K562 (cell line): ENCODE measurements around the gene FAM200B. TPM values are rescaled to one million over a fixed set of nuclear protein-coding genes. Genes with fewer than 3 reads are reported as not detected.

Source experiments
- ATAC-seq: fragments of 200-7000 bp; cut with Tn5 transposase; 3 replicates; pipeline ENCODE4 v1.9.1; 2020; ENCODE audit warnings: moderate library complexity
- BruUV-seq: library from RNA; stranded (reverse); fragments of 400-500 nt; replicated peaks from 2 replicates; lab custom pipeline; 2021; lab: Mats Ljungman, UMichigan
- CTCF ChIA-PET: fragments of 300-600 bp; formaldehyde crosslinking; extraction: SDS; loops from one replicate; lab custom pipeline; 2021; ENCODE audit warnings: low intra/inter-chr PET ratio; lab: Yijun Ruan, JAX
- POLR2A ChIA-PET: fragments of 300-600, 350-650 bp; sonication (Branson Sonifier 250); formaldehyde crosslinking; extraction: SDS; loops from one replicate; lab custom pipeline; 2021; ENCODE audit warnings: antibody characterized with exemption, inconsistent platforms; lab: Yijun Ruan, JAX
- DNase-seq, 4 experiments: peaks; one replicate each; pipeline versions ENCODE4 v3.0.0 to v3.0.0-alpha.2; 2011 to 2018; ENCODE audit warnings: low spot score in 3 of 4, mixed read lengths in 3 of 4; ENCODE audit errors: extremely low read depth in 1 of 4
- FAIRE-seq: peaks from 2 replicates; lab custom pipeline; 2011; peaks lifted over from hg19 to GRCh38; lab: Jason Lieb, UNC
- H2AFZ ChIP-seq: 2 replicates; pipeline ENCODE4 v1.6.0; 2011; ENCODE audit warnings: low read depth, low read length, control low read depth, inconsistent platforms
- H3K27ac ChIP-seq: fragments of 200-600 bp; 3 replicates; pipeline ENCODE4 v1.8.0; 2011; ENCODE audit warnings: low read depth, mild to moderate bottlenecking, control low read depth, inconsistent platforms, low read length, moderate library complexity, mixed read lengths; ENCODE audit errors: extremely low read depth
- H3K27me3 ChIP-seq, 2 experiments: fragments of 300-600 bp in 1 of 2; 2 replicates in 1 of 2; 3 replicates in 1 of 2; pipeline versions ENCODE4 v1.6.0 to v1.8.0; 2011; ENCODE audit warnings: inconsistent platforms in 2 of 2, low read length in 2 of 2, mild to moderate bottlenecking in 1 of 2, mixed read lengths in 1 of 2, moderate library complexity in 1 of 2; ENCODE audit not compliant: control insufficient read depth in 2 of 2, insufficient read depth in 2 of 2
- H3K36me3 ChIP-seq: fragments of 300-600 bp; 3 replicates; pipeline ENCODE4 v1.8.0; 2011; ENCODE audit warnings: mild to moderate bottlenecking, low read length, inconsistent platforms; ENCODE audit not compliant: control insufficient read depth, insufficient read depth
- H3K4me1 ChIP-seq, 2 experiments: fragments of 200-600 bp in 1 of 2; replicated peaks in 1 of 2; 2 replicates in 1 of 2; 3 replicates in 1 of 2; pipeline versions ENCODE4 v1.5.1 to v1.8.0; 2011; ENCODE audit warnings: inconsistent platforms in 2 of 2, low read length in 2 of 2, mild to moderate bottlenecking in 1 of 2, mixed read lengths in 1 of 2, moderate library complexity in 1 of 2; ENCODE audit not compliant: control insufficient read depth in 2 of 2, insufficient read depth in 2 of 2
- H3K4me2 ChIP-seq: 2 replicates; pipeline ENCODE4 v1.6.1; 2011; ENCODE audit warnings: low read length, control low read depth, inconsistent platforms, mixed read lengths; ENCODE audit not compliant: insufficient read depth
- H3K4me3 ChIP-seq: fragments of 200-600 bp; sonication (generic), shearing (Covaris generic); 2 replicates; pipeline ENCODE4 v1.5.1; 2016; ENCODE audit warnings: control low read depth, inconsistent platforms
- H3K79me2 ChIP-seq: fragments of 200-600 bp; 3 replicates; pipeline ENCODE4 v1.8.0; 2011; ENCODE audit warnings: low read length, inconsistent platforms; ENCODE audit not compliant: control insufficient read depth, insufficient read depth
- H3K9ac ChIP-seq, 2 experiments: 2 replicates each; pipeline versions ENCODE4 v1.6.0 to v1.6.1; 2011; ENCODE audit warnings: low read depth in 2 of 2, low read length in 2 of 2, control low read depth in 1 of 2, inconsistent platforms in 1 of 2, mild to moderate bottlenecking in 1 of 2, mixed read lengths in 1 of 2; ENCODE audit not compliant: insufficient read depth in 1 of 2
- H3K9me1 ChIP-seq: one replicate; pipeline ENCODE4 v1.6.0; 2011; ENCODE audit warnings: inconsistent platforms, mild to moderate bottlenecking, low read length, moderate library complexity; ENCODE audit not compliant: control insufficient read depth, insufficient read depth
- H3K9me3 ChIP-seq: replicated peaks from 2 replicates; pipeline ENCODE4 v1.5.1; 2011; ENCODE audit warnings: low read depth, low read length, inconsistent platforms; ENCODE audit not compliant: control insufficient read depth, insufficient read depth
- H4K20me1 ChIP-seq: replicated peaks from 2 replicates; pipeline ENCODE4 v1.6.1; 2011; ENCODE audit warnings: low read length, inconsistent platforms, mixed read lengths; ENCODE audit not compliant: control insufficient read depth, insufficient read depth
- ASH1L ChIP-seq: fragments of 450-650 bp; IDR thresholded peaks from 2 replicates; pipeline ENCODE4 v1.6.1; 2018; ENCODE audit warnings: borderline replicate concordance, mild to moderate bottlenecking, low read depth; ENCODE audit not compliant: partially characterized antibody
- BRD4 ChIP-seq: fragments of 200-600 bp; sonication (generic); IDR thresholded peaks from 2 replicates; pipeline ENCODE4 v1.6.1; 2017; ENCODE audit warnings: inconsistent platforms
- E2F3 ChIP-seq: fragments of 250-450 bp; sonication (Bioruptor Pico); IDR thresholded peaks from 2 replicates; pipeline ENCODE4 v1.4.0; 2020; ENCODE audit warnings: mild to moderate bottlenecking
- EP300 ChIP-seq: IDR thresholded peaks from 2 replicates; pipeline ENCODE4 v1.6.1; 2012; ENCODE audit warnings: low read length, improper control_type of control experiment
- GABPB2 ChIP-seq: fragments of 250-450 bp; sonication (Bioruptor Pico); conservative IDR thresholded peaks from 2 replicates; pipeline ENCODE4 v1.5.1; 2021; ENCODE audit warnings: mild to moderate bottlenecking
- GTF2E2 ChIP-seq: fragments of 200-800 bp; sonication (Bioruptor generic); IDR thresholded peaks from 2 replicates; pipeline ENCODE4 v1.6.1; 2016; ENCODE audit warnings: missing genetic modification characterization, missing compliant biosample characterization
- MTA1 ChIP-seq: fragments of 450-650 bp; IDR thresholded peaks from 2 replicates; pipeline ENCODE4 v1.6.1; 2017; ENCODE audit warnings: borderline replicate concordance
- RUNX1 ChIP-seq: sonication (generic); IDR thresholded peaks from 2 replicates; pipeline ENCODE4 v1.6.1; 2016; ENCODE audit warnings: antibody characterized with exemption, low read depth
- SLC30A9 ChIP-seq: fragments of 250-450 bp; sonication (Bioruptor Pico); IDR thresholded peaks from 2 replicates; pipeline ENCODE4 v1.8.0; 2022; ENCODE audit warnings: mild to moderate bottlenecking, moderate library complexity
- SMARCC2 ChIP-seq: fragments of 450-650 bp; IDR thresholded peaks from 2 replicates; pipeline ENCODE4 v1.6.1; 2017; ENCODE audit warnings: antibody characterized with exemption, moderate library complexity, mild to moderate bottlenecking, low read depth
- SP1 ChIP-seq: sonication (generic); formaldehyde crosslinking; IDR thresholded peaks from 2 replicates; pipeline ENCODE4 v1.8.1; 2022; ENCODE audit warnings: mild to moderate bottlenecking, missing genetic modification reagents
- TAL1 ChIP-seq: fragments of 450-650 bp; IDR thresholded peaks from 2 replicates; pipeline ENCODE4 v1.6.1; 2016; ENCODE audit warnings: mild to moderate bottlenecking
- ZNF274 ChIP-seq: IDR thresholded peaks from 2 replicates; pipeline ENCODE4 v1.6.1; 2011; ENCODE audit warnings: low read depth, mild to moderate bottlenecking, low read length, moderate library complexity, borderline replicate concordance
- ZNF431 ChIP-seq: sonication (generic); formaldehyde crosslinking; IDR thresholded peaks from 2 replicates; pipeline ENCODE4 v1.8.0; 2022; ENCODE audit warnings: mild to moderate bottlenecking, missing genetic modification reagents
- ZNF76 ChIP-seq: fragments of 250-450 bp; sonication (Bioruptor Pico); IDR thresholded peaks from 2 replicates; pipeline ENCODE4 v1.4.0; 2020; ENCODE audit warnings: mild to moderate bottlenecking, moderate library complexity, borderline replicate concordance
- WGBS: fragments of 100-300 bp; shearing (Covaris generic); methylation state at CpG from one replicate; pipeline ENCODE4 v1.1.6; 2016; ENCODE audit warnings: low coverage, mixed read lengths; ENCODE audit not compliant: insufficient coverage; ENCODE audit errors: missing lambda C conversion rate; 5-methylcytosine and 5-hydroxymethylcytosine counted together
- in situ Hi-C: fragments of 300-500 bp; cut with MboI; formaldehyde crosslinking; loops from 4 replicates; pipeline ENCODE4 v1.15.0; 2018; ENCODE audit warnings: inconsistent platforms, mixed read lengths
- intact Hi-C: fragments of 100-400 bp; cut with micrococcal nuclease; formaldehyde crosslinking; loops from 2 replicates; pipeline ENCODE4 v1.14.2; 2022
- polyA plus RNA-seq, 8 experiments: library from polyadenylated mRNA; depleted of rRNA in 4 of 8; stranded (reverse) in 5 of 8; unstranded in 3 of 8; fragments of >200 nt; fragmentation: Nextera tagmentation in 2 of 8; fragmentation: Illumina TruSeq in 1 of 8; extraction: Ambion mirVana in 2 of 8; extraction: Trizol in 1 of 8; gene quantifications; 2 replicates each; pipeline versions ENCODE4 v1.2.1 to v1.2.3, GENCODE V29; 2011 to 2014; ENCODE audit warnings: inconsistent platforms in 1 of 8, missing spikeins in 1 of 8
- total RNA-seq, 7 experiments: library from RNA; depleted of rRNA in 6 of 7; stranded (reverse); fragments of >200 nt in 6 of 7; fragmentation: Illumina TruSeq in 2 of 7; extraction: Trizol in 2 of 7; gene quantifications; 2 replicates each; pipeline versions ENCODE4 v1.2.1 to v1.2.3, GENCODE V29; 2011 to 2021; ENCODE audit warnings: low replicate concordance in 1 of 7
- TF ChIP-seq, protein P1 (sequence below): fragments of 450-650 bp; IDR thresholded peaks from 2 replicates; pipeline ENCODE4 v1.6.1; 2016; ENCODE audit warnings: mild to moderate bottlenecking

Gene FAM200B
- total and polyA plus RNA-seq, 9 of the 15 experiments (the other 6 are each of a cell fraction or from before 2014, with no cell fraction given), result 17.4 to 48.0 (median 25.5) TPM

GRCh38 chr4:15668566-15669435 lies 12.8 kb upstream of the FAM200B start:
- no peak for DNase-seq
- Histone ChIP-seq H3K4me1 (no peaks in the 10 kb centered on the region), H3K9ac (no peak overlapping the region), H3K27ac (no peak overlapping the region), H3K9me3 (no peaks in the 10 kb centered on the region), H4K20me1 (no peaks in the 10 kb centered on the region), H3K36me3 (peaks cover 16% of the 10 kb centered on the region; the same call in 2 of the 3 replicates), H3K79me2 (peaks cover 5% of the 10 kb centered on the region; the same call in 1 of the 3 replicates), H3K9me1 (no peaks in the 10 kb centered on the region), H3K27me3 (no peaks in the 10 kb centered on the region), H3K4me2 (no peak overlapping the region), H2AFZ (no peak overlapping the region), H3K4me3 (no peak overlapping the region)
- ChIA-PET POLR2A (no interaction called here), CTCF (no interaction called here)
- no TSS peak for BruUV-seq
- no peak for FAIRE-seq
- 76% methylated on average over 1 of the region's 1 CpG for WGBS
- peak; percentile 32; the same call in 1 of the 3 replicates for ATAC-seq
- no peak for TF ChIP-seq GABPB2
- no peak for TF ChIP-seq SLC30A9
- no peak for TF ChIP-seq BRD4
- no peak for TF ChIP-seq ASH1L
- no peak for TF ChIP-seq TAL1
- no peak for TF ChIP-seq MTA1
- no peak for TF ChIP-seq SMARCC2
- no peak for TF ChIP-seq ZNF431 (CRISPR knock-in tag)
- no peak for TF ChIP-seq GTF2E2 (tag)
- TF ChIP-seq EP300, result no peak
- no peak for TF ChIP-seq ZNF76 (CRISPR knock-in tag)
- no peak for TF ChIP-seq E2F3 (CRISPR knock-in tag)
- no peak for TF ChIP-seq SP1 (CRISPR knock-in tag)
- TF ChIP-seq, protein P1, sequence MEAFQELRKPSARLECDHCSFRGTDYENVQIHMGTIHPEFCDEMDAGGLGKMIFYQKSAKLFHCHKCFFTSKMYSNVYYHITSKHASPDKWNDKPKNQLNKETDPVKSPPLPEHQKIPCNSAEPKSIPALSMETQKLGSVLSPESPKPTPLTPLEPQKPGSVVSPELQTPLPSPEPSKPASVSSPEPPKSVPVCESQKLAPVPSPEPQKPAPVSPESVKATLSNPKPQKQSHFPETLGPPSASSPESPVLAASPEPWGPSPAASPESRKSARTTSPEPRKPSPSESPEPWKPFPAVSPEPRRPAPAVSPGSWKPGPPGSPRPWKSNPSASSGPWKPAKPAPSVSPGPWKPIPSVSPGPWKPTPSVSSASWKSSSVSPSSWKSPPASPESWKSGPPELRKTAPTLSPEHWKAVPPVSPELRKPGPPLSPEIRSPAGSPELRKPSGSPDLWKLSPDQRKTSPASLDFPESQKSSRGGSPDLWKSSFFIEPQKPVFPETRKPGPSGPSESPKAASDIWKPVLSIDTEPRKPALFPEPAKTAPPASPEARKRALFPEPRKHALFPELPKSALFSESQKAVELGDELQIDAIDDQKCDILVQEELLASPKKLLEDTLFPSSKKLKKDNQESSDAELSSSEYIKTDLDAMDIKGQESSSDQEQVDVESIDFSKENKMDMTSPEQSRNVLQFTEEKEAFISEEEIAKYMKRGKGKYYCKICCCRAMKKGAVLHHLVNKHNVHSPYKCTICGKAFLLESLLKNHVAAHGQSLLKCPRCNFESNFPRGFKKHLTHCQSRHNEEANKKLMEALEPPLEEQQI, result no peak
- no peak for TF ChIP-seq ZNF274
- no peak for TF ChIP-seq RUNX1
- in situ Hi-C loops (loop anchor here (25.0 kb wide), 1 partner anchor 656 kb away; the partner anchor contains the start of gene CPEB2), intact Hi-C loops (no loop called here)
